ENCODE data around the gene SQOR. TPM values are rescaled to one million over a fixed set of nuclear protein-coding genes. Genes with fewer than 3 reads are reported as not detected.
"Not testable (repeated sequence)": the region's sequence is repeated elsewhere in the genome, so short reads cannot be mapped to it uniquely, and the experiment has no call there.

SQOR gene
- total and polyA plus RNA-seq, 9 donors = 5.5 to 35.1 (median 11.8) TPM

DNA sequence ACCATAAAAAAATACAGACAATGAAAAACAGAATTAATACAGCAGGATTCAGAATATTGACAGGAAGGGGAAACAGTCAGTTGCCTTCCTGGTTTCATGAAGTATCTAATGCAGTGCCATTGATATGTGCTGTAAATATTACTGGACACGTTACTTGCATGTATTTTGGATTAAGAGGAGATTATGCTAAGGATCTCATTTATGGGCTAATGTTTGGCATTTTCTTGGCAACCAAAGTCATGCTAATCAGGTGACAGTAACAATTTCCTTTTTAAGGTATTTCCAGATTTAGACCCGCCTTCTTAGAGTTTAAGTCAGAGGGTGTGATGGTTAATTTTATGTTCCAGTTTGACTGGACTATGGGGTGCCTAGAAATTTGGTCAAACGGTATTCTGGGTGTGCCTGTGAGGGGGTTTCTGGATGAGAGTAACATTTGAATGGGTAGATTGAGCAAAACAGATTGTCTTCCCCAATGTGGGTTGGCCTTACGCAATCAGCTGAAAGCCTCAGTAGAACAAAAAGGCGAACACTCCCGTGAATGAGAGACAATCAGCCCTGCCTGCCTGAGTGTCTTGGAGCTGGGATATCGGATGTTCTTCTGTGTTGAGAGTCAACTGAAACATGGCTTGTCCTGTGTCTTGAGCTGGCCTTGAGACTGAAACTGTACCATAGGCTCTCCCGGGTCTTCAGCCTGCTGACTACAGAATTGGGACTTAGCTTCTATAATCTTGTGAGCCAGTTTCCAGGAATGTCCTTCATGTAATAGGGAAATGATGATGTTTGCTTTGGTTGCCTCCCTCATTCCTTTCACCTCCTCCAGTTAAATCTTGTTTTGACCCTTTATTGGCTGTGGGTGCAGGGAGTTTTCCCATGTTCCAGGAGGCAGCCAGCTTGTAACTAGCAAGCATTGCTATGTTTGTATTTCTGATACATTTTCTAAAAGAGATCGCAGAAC is 10.5 kb downstream of the SQOR start:
- Histone ChIP-seq H3K4me3 (no peak overlapping the region), H3K27ac (no peak overlapping the region), H3K9me3 (no peaks in the 10 kb centered on the region), H3K36me3 (no peaks in the 10 kb centered on the region), H3K27me3 (no peaks in the 10 kb centered on the region), H3K4me1 (ENCODE audit: insufficient read depth) (peaks cover 11% of the 10 kb centered on the region)
- TF ChIP-seq, protein P1, sequence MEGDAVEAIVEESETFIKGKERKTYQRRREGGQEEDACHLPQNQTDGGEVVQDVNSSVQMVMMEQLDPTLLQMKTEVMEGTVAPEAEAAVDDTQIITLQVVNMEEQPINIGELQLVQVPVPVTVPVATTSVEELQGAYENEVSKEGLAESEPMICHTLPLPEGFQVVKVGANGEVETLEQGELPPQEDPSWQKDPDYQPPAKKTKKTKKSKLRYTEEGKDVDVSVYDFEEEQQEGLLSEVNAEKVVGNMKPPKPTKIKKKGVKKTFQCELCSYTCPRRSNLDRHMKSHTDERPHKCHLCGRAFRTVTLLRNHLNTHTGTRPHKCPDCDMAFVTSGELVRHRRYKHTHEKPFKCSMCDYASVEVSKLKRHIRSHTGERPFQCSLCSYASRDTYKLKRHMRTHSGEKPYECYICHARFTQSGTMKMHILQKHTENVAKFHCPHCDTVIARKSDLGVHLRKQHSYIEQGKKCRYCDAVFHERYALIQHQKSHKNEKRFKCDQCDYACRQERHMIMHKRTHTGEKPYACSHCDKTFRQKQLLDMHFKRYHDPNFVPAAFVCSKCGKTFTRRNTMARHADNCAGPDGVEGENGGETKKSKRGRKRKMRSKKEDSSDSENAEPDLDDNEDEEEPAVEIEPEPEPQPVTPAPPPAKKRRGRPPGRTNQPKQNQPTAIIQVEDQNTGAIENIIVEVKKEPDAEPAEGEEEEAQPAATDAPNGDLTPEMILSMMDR (IDR thresholded peaks at IDR 0.05) = no peak
- TF ChIP-seq POLR2A (IDR thresholded peaks at IDR 0.05) (no peak), EP300 (IDR thresholded peaks at IDR 0.05) (no peak)
- no peak for DNase-seq
- intact Hi-C loops (cut with DNase I) = no loop called here
- 38 to 47% (median 40%) methylated on average over 9 of the region's 9 CpGs for WGBS, 3 donors

DNA sequence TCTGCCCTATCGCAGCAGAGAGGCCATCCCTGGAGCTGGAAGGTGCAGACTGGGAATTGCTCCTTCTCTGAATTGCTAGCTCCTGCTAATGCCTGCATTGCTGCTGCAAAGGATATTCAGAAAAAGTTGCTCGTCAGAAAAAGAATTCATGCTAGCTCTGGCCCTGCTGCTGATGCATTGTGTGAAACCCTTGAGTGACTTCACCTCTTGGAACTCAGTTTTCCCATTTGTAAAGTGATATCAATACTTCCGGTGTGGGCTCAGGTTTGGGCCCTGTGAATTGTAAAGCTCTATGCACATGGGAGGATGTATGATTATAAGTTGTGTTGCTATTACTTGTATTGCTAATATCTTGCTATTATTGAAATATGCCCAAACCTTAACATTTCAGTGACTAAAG is 11.4 kb downstream of the SQOR start:
- H3K36me3 ChIP-seq = no peaks in the 10 kb centered on the region
- H3K4me1 ChIP-seq (ENCODE audit: insufficient read depth) = peaks cover 10% of the 10 kb centered on the region
- H3K4me3 ChIP-seq = no peak overlapping the region
- intact Hi-C loops (cut with DNase I) = no loop called here
- no peaks in the 10 kb centered on the region for H3K9me3 ChIP-seq
- no peak for TF ChIP-seq EP300 (IDR thresholded peaks at IDR 0.05)
- TF ChIP-seq, protein P1 (IDR thresholded peaks at IDR 0.05) = no peak
- no peak for TF ChIP-seq POLR2A (IDR thresholded peaks at IDR 0.05)
- DNase-seq = no peak
- no peaks in the 10 kb centered on the region for H3K27me3 ChIP-seq
- no peak overlapping the region for H3K27ac ChIP-seq
- 25 to 35% (median 28%) methylated on average over 3 of the region's 3 CpGs for WGBS, 3 donors

DNA sequence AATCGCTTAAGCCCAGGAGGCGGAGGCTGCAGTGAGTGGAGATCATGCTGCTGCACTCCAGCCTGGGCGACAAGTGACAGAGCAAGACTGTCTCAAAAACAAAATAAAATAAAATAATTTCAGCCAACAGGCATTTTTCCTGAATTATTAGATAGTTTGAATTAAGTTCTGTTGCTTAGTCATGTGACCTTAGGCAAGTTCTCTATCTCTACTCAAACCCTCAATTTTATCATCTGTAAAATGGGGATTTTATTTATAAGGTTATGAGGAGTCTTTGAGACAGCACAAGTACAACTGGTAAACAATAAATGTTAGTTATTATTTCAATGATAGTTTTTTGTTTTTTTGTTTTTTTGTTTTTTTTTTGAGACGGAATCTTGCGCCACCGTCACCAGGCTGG is 13.0 kb downstream of the SQOR start:
- H3K27me3 ChIP-seq = no peaks in the 10 kb centered on the region
- H3K27ac ChIP-seq = no peak overlapping the region
- no peaks in the 10 kb centered on the region for H3K36me3 ChIP-seq
- no peak overlapping the region for H3K4me3 ChIP-seq
- H3K4me1 ChIP-seq (ENCODE audit: insufficient read depth) = peaks cover 6% of the 10 kb centered on the region
- intact Hi-C loops (cut with DNase I) = no loop called here
- 95 to 99% (median 95%) methylated on average over 6 of the region's 6 CpGs for WGBS, 3 donors
- H3K9me3 ChIP-seq = no peaks in the 10 kb centered on the region
- TF ChIP-seq, protein P1 (IDR thresholded peaks at IDR 0.05) = no peak
- TF ChIP-seq POLR2A (IDR thresholded peaks at IDR 0.05) (no peak), EP300 (IDR thresholded peaks at IDR 0.05) (no peak)
- no peak for DNase-seq

DNA sequence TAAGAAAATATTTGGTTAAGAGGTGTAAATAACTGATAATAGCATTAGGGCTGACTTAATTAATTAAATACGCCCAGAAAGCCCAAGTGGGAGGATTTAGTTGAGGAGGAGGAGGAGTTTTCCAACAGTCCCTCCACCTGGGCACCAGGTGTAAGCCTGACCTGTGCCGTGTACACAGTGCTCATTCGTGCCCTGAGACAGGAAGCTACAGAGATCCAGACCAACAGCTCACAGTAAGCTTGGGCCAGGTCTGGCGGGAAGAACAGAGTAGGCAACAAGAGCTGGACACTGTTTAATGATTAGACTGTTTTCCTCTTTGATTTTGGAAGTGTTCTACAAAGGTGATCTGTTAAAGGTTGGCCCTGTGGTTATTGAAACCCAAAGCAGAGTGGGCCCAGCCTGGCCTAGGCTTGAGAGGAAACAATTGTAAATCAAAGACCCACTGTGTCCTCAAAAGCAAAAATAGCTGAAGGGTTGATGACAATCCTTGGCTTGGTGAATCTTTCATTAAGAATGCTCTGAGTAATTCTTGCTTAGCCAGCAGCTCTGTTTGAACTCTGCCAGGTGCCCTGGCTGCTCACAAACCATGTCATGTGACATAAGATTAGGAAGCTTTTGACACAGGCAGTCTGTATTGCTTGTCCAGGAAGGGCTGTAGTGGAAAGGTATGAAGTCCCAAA is 13.8 kb downstream of the SQOR start:
- Histone ChIP-seq H3K4me1 (ENCODE audit: insufficient read depth) (peaks cover 6% of the 10 kb centered on the region), H3K27ac (no peak overlapping the region)

DNA sequence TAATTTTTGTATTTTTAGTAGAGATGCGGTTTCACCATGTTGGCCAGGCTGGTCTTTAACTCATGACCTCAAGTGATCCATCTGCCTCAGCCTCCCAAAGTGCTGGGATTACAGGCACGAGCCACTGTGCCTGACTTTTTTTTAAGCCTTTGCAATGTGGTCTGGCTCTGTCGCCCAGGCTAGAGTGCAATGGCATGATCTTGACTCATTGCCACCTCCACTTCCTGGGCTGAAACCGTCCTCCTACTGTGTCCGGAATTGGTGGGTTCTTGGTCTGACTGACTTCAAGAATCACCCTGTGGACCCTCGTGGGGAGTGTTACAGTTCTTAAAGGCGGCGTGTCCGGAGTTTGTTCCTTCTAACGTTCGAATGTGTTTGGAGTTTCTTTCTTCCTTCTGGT is 15.2 kb downstream of the SQOR start:
- intact Hi-C loops (cut with DNase I); H3K9me3 ChIP-seq; H3K4me3 ChIP-seq; H3K4me1 ChIP-seq (ENCODE audit: insufficient read depth); DNase-seq; H3K27ac ChIP-seq; H3K27me3 ChIP-seq; H3K36me3 ChIP-seq: not testable (repeated sequence)
- 88 to 92% (median 92%) methylated on average over 11 of the region's 11 CpGs for WGBS, 3 donors

More for the DNA sequence above, 13.8 kb downstream of the SQOR start:
- H3K4me3 ChIP-seq = no peak overlapping the region
- 90 to 93% (median 93%) methylated on average over 4 of the region's 4 CpGs for WGBS, 3 donors
- no peaks in the 10 kb centered on the region for H3K27me3 ChIP-seq
- intact Hi-C loops (cut with DNase I) = no loop called here
- no peak for DNase-seq
- H3K36me3 ChIP-seq = no peaks in the 10 kb centered on the region
- TF ChIP-seq POLR2A (IDR thresholded peaks at IDR 0.05) = no peak
- no peak for TF ChIP-seq EP300 (IDR thresholded peaks at IDR 0.05)
- TF ChIP-seq, protein P1 (IDR thresholded peaks at IDR 0.05) = no peak
- no peaks in the 10 kb centered on the region for H3K9me3 ChIP-seq
